Activated CD4-positive, alpha-beta T cell treated with anti-CD3 and anti-CD28 coated beads, Interleukin-2, amount 10 ng/mL, durations not matched to agents 7 days and 5 days (primary cell): Measurements from ENCODE around the gene TTLL9. TPM values are rescaled to one million over a fixed set of nuclear protein-coding genes. Genes with fewer than 3 reads are reported as not detected.
A peak's percentile ranks its signal among the peaks of the same experiment; 100 is the strongest.
"Not testable (repeated sequence)": the region's sequence is repeated elsewhere in the genome, so short reads cannot be mapped to it uniquely, and the experiment has no call there.

ENCODE experiments used
- CTCF ChIA-PET: fragments of 350-600 bp; sonication (Branson Sonifier 250); formaldehyde crosslinking; loops from one replicate; lab custom pipeline; 2021; ENCODE audit warnings: antibody characterized with exemption; lab: Charles Lee
- POLR2A ChIA-PET: fragments of 350-600 bp; sonication (Branson Sonifier 250); formaldehyde crosslinking; loops from one replicate; lab custom pipeline; 2021; ENCODE audit warnings: antibody characterized with exemption; lab: Charles Lee
- DNase-seq: peaks from one replicate; pipeline ENCODE4 v3.0.0-alpha.2; 2020
- H3K27ac Mint-ChIP-seq: one replicate; pipeline ENCODE4 v1.8.0; 2021; ENCODE audit warnings: mild to moderate bottlenecking, moderate library complexity, mixed read lengths
- H3K27me3 Mint-ChIP-seq: one replicate; pipeline ENCODE4 v1.8.0; 2021; ENCODE audit warnings: mixed read lengths
- H3K36me3 Mint-ChIP-seq: one replicate; pipeline ENCODE4 v1.8.0; 2021; ENCODE audit warnings: low read depth, mixed read lengths
- H3K4me1 Mint-ChIP-seq: one replicate; pipeline ENCODE4 v1.8.0; 2021; ENCODE audit warnings: mixed read lengths
- H3K4me3 Mint-ChIP-seq: one replicate; pipeline ENCODE4 v1.8.0; 2021; ENCODE audit warnings: mild to moderate bottlenecking, moderate library complexity, mixed read lengths
- H3K9me3 Mint-ChIP-seq: one replicate; pipeline ENCODE4 v1.8.0; 2021; ENCODE audit warnings: mixed read lengths
- total RNA-seq, 2 experiments: library from RNA; stranded (reverse); gene quantifications; one replicate each; pipeline ENCODE4 v1.2.3, GENCODE V29; 2021

The TTLL9 gene, protein sequence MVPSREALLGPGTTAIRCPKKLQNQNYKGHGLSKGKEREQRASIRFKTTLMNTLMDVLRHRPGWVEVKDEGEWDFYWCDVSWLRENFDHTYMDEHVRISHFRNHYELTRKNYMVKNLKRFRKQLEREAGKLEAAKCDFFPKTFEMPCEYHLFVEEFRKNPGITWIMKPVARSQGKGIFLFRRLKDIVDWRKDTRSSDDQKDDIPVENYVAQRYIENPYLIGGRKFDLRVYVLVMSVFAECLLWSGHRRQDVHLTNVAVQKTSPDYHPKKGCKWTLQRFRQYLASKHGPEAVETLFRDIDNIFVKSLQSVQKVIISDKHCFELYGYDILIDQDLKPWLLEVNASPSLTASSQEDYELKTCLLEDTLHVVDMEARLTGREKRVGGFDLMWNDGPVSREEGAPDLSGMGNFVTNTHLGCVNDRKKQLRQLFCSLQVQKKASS
- total RNA-seq = not detected

DNA sequence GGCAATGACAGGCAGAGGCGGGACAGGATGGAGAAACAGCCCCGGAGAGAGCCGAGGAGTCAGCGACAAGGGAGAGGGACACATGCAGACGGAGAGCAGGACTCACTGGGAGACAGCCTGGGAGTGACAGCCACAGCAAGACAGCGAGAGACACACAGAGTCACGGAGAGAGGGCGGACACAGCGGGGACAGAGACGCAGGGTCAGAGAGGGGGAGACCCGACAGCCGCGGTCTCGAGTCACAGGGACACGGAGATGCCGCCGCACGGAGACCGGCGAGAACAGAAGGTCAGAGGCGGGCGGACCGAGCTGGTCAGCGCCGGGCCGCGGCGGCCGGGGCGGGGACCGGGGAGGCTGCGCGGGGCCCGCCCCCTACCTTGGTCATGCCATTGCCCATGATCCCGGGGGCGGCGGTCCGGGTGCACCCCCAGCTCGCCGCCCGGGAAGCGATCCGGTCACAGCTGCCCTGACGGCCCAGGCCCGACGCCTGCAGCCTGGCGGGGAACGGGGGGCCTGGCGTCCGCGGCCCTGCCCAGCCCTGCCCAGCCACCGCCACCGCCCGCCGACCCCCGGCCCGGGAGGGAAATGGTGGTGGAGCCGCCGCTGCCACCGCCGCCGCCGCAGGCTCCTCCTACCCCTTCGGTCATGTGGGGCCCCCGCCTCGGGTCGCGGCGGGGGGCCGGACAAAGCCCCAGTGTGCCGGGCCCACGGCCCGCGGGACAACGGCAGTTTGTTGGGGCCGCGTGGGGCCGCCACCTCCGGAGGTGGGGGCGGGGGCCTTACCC is at the start of gene TTLL9, which contains the start of gene DUSP15:
TSS of gene TTLL9 (plus strand) at position 693 of the 784 bp plus-strand sequence. CDS start 493 bp downstream, outside the sequence.
TSS of gene DUSP15 (minus strand) at position 586 of the 784 bp plus-strand sequence. CDS start at position 396, 190 bp downstream.
- Mint-ChIP-seq H3K36me3 (no peaks in the 10 kb centered on the region), H3K27ac (no peak within 1 kb of the TSS), H3K4me1 (peaks cover 11% of the 10 kb centered on the region), H3K9me3 (no peaks in the 10 kb centered on the region), H3K4me3 (peak within 1 kb of the TSS; percentile 53), H3K27me3 (peaks cover 54% of the 10 kb centered on the region)
- POLR2A ChIA-PET = no interaction called here
- CTCF ChIA-PET = interaction anchor here (1.0 to 1.5 kb wide), 2 partner anchors 81 to 161 kb away, joined by 3 read pairs; no protein-coding TSS in a partner anchor
- DNase-seq = no peak

DNA sequence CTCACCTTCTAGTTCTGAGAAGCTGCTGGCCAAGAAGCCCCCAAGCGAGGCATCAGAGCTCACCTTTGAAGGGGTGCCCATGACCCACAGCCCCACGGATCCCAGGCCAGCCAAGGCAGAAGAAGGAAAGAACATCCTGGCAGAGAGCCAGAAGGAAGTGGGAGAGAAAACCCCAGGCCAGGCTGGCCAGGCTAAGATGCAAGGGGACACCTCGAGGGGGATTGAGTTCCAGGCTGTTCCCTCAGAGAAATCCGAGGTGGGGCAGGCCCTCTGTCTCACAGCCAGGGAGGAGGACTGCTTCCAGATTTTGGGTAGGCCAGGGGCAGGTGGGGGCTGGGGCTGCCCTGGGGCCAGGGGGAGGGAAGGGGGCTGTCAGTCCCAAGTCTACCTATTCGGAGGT is 49.0 kb upstream of the TTLL9 start:
- Mint-ChIP-seq H3K36me3 (no peaks in the 10 kb centered on the region), H3K4me1 (peaks cover 2% of the 10 kb centered on the region), H3K4me3 (no peak overlapping the region), H3K27ac (no peak overlapping the region), H3K9me3 (no peaks in the 10 kb centered on the region), H3K27me3 (no peaks in the 10 kb centered on the region)
- DNase-seq = no peak
- ChIA-PET CTCF (interaction anchor here (1.0 to 3.5 kb wide), 2 partner anchors 16 to 25 kb away, joined by 4 to 18 read pairs; no protein-coding TSS in a partner anchor), POLR2A (no interaction called here)

DNA sequence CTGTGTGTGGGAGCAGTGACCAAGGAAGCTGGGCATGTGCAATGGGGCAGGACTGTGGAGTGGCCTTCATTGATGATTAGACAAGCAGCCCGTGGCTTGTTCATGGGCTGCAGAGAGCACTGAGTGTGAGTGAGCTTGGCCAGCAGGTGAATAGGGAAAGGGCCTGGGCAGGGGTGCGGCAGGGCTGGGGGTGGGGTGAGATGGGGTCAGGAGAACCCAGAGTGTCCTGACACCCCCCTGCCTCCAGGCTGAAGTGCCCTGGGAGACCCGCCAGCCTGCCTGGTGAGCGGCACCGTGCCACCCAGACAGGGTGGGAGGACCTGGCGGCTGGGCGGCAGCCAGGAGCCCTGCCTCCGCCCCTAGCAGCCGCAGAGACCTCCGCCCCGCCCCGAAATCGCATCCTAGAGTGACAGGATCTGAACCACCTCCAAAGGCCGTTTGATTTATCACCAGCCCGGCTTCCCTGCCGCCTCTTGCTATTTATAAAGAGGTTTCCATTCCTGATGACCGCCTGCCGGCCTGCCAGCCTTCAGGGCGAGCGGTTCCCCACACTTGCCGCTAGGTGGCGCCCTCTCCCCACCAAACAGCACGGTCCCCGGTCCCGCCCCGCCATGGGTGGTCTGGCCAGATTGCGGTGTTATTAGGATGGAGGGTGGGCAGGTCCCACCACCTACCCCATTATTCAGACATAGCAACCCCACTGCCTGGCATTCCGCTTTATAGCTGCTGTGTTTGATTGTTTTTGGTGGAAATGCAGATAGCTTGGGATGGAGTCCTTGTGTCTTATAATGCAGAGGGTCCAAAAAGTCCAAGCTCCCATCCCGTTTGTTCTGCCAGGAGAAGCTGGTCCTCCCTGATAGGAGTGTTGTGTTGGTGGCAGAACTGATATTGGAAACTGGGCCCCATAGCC is 47.8 kb upstream of the TTLL9 start:
- no peaks in the 10 kb centered on the region for H3K27me3 Mint-ChIP-seq
- no peak overlapping the region for H3K27ac Mint-ChIP-seq
- no peak overlapping the region for H3K4me3 Mint-ChIP-seq
- CTCF ChIA-PET = interaction anchor here (0.6 to 3.5 kb wide), 13 partner anchors 15 to 702 kb away, joined by 3 to 18 read pairs (median 4); partner anchors contain the start of gene PDRG1
- H3K4me1 Mint-ChIP-seq = peaks cover 2% of the 10 kb centered on the region
- peak; percentile 75 for DNase-seq
- H3K9me3 Mint-ChIP-seq = no peaks in the 10 kb centered on the region
- no peaks in the 10 kb centered on the region for H3K36me3 Mint-ChIP-seq
- POLR2A ChIA-PET = no interaction called here

DNA sequence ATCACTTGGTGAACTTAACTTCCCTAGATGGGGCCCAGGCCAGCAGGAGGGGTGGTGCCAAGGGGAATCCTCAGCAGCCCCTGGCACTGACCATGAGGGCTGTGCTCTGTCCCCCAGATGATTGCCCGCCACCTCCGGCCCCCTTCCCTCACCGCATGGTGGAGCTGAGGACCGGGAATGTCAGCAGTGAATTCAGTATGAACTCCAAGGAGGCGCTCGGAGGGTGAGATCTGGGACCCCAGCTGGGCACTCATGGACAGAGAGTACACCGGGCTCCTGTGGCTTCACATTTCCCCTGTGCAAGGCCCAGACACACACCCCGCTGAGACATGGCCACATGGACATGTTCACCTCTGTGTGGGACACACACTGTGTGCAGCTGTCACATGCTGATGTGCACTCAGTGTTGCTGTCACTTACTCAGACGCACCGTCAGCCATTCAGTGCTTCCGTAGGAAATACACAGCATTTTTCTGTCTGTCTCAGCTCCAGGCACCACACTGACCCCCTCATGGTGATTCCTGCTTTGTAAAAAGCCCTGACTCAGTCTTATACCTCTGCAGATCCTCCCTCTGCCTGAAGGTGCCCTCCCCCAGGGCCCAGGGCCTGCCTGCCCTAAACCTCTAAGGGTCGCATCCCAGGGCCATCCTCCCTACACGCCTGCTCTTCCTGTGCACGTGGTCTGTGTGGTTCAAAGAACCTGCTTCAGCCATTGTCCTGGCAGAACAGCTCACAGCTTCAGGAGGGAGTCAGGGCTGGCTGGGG is 46.9 kb upstream of the TTLL9 start:
- H3K4me3 Mint-ChIP-seq = no peak overlapping the region
- no peaks in the 10 kb centered on the region for H3K9me3 Mint-ChIP-seq
- CTCF ChIA-PET = interaction anchor here (0.6 to 3.5 kb wide), 14 partner anchors 14 to 702 kb away, joined by 3 to 18 read pairs (median 4); partner anchors contain the start of gene PDRG1
- DNase-seq = no peak
- no peak overlapping the region for H3K27ac Mint-ChIP-seq
- no peaks in the 10 kb centered on the region for H3K27me3 Mint-ChIP-seq
- peaks cover 2% of the 10 kb centered on the region for H3K4me1 Mint-ChIP-seq
- no peaks in the 10 kb centered on the region for H3K36me3 Mint-ChIP-seq
- POLR2A ChIA-PET = no interaction called here

DNA sequence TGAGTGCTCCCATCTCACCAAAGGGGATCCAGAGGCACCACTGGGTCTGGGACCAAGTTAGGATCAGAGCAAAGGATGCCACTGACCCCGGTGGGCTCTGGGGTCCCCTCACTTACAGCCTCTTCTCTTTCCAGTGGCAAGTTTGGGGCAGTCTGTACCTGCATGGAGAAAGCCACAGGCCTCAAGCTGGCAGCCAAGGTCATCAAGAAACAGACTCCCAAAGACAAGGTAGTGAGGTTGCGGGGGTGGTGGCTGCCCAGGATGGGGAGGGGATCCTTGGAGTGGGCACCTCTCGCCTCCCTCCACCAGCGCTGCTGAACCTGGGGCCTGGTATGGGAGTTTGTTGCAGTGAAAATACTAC is 46.3 kb upstream of the TTLL9 start:
- peaks cover 2% of the 10 kb centered on the region for H3K4me1 Mint-ChIP-seq
- POLR2A ChIA-PET = no interaction called here

DNA sequence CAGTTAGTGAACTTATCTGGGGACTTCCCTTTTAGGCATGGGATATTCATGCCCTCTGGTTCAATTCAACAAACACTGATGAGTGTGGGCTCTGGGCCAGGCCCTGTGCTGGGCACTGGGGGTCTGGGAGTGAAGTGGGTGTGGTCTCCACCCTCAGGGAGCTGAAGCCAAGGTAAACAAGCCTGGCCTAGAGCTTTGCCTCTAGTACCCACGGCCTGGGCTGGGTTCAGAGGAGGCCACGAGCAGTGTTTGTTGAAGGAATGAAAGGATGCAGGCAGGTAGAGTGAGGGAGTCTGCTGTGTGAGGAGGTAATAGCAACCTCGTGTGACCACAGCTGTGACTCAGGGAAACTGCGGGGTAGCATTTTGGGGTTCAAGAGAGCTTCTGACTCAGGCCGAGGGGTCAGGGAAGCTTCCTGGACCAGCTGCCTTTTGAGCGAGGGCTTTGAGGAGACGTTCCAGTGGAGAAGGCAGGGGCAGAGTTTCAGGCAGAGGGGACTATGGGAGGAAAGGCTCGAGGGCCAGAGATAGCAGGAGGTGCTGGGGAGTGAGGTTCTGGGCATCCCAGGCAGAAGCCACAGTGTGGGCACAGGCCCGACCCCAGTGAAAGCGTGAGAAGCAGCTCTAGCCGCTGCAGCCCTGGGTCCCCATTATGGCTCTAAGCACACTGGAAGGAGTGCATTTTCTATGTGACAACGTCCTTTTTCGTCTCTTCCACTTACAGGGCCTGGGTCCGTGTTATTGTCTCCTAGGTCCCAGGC is 45.7 kb upstream of the TTLL9 start:
- Mint-ChIP-seq H3K27ac (no peak overlapping the region), H3K9me3 (no peaks in the 10 kb centered on the region), H3K4me1 (peaks cover 2% of the 10 kb centered on the region), H3K4me3 (no peak overlapping the region), H3K36me3 (no peaks in the 10 kb centered on the region), H3K27me3 (no peaks in the 10 kb centered on the region)
- ChIA-PET POLR2A (no interaction called here), CTCF (interaction anchor here (0.8 to 3.5 kb wide), 4 partner anchors 8 to 22 kb away, joined by 3 to 18 read pairs (median 4); no protein-coding TSS in a partner anchor)
- no peak for DNase-seq

More for the DNA sequence above, 46.3 kb upstream of the TTLL9 start:
- H3K36me3 Mint-ChIP-seq = no peaks in the 10 kb centered on the region
- H3K27me3 Mint-ChIP-seq = no peaks in the 10 kb centered on the region
- no peak for DNase-seq
- H3K4me3 Mint-ChIP-seq = no peak overlapping the region
- H3K9me3 Mint-ChIP-seq = no peaks in the 10 kb centered on the region
- no peak overlapping the region for H3K27ac Mint-ChIP-seq
- CTCF ChIA-PET = interaction anchor here (0.8 to 3.5 kb wide), 4 partner anchors 8 to 268 kb away, joined by 3 to 18 read pairs (median 6); no protein-coding TSS in a partner anchor

DNA sequence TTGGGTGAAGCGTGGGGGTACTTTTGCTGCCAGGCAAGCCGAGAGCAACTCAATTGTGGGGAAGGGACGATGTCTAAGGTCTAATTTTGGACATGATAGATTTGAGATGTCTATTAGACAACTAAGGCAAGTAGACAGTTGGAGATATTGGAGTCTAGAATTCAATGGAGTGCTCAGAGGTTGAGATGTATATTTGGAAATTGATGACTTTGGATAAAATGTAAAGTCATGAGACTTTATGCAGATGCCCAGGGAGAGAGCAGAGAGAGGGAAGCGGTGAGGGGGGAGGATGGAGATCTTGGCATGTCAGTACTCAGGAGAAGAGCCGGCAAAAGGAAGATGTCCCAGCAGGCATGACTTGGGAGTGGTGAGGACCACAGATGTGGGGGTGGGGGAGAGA is 44.4 kb upstream of the TTLL9 start:
- Mint-ChIP-seq H3K27me3 (no peaks in the 10 kb centered on the region), H3K27ac (no peak overlapping the region), H3K36me3 (no peaks in the 10 kb centered on the region), H3K9me3 (no peaks in the 10 kb centered on the region), H3K4me3 (no peak overlapping the region), H3K4me1 (peaks cover 2% of the 10 kb centered on the region)
- POLR2A ChIA-PET = no interaction called here
- DNase-seq = no peak
- CTCF ChIA-PET = interaction anchor here (1.5 to 2.3 kb wide), 2 partner anchors 8 to 11 kb away, joined by 3 to 8 read pairs; no protein-coding TSS in a partner anchor

DNA sequence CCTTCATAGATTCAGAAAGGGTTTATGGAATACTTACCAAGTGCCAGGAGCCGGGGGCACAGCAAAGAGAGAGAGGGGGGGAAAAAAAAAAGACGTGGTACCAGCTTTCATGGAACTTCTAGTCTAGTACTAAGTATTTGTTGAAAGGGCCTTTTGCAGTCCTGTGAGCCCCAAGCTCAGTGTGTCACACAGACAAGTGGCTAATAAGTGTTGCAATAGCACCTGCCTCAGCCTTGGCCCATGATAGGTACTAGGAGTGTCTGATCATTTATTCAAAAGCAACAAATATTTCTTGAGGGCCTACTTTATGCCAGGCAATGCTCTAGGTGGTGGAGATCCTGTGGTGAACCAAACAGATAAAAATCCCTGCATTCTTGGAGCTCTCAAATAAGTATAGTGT is 43.4 kb upstream of the TTLL9 start:
- ChIA-PET CTCF (interaction anchor here (0.7 to 2.3 kb wide), 3 partner anchors 10 to 103 kb away, joined by 3 to 8 read pairs (median 3); no protein-coding TSS in a partner anchor), POLR2A (no interaction called here)
- H3K4me3 Mint-ChIP-seq = no peak overlapping the region
- no peaks in the 10 kb centered on the region for H3K27me3 Mint-ChIP-seq
- H3K4me1 Mint-ChIP-seq = peaks cover 2% of the 10 kb centered on the region
- H3K27ac Mint-ChIP-seq = no peak overlapping the region
- no peaks in the 10 kb centered on the region for H3K36me3 Mint-ChIP-seq
- no peaks in the 10 kb centered on the region for H3K9me3 Mint-ChIP-seq
- DNase-seq = no peak

DNA sequence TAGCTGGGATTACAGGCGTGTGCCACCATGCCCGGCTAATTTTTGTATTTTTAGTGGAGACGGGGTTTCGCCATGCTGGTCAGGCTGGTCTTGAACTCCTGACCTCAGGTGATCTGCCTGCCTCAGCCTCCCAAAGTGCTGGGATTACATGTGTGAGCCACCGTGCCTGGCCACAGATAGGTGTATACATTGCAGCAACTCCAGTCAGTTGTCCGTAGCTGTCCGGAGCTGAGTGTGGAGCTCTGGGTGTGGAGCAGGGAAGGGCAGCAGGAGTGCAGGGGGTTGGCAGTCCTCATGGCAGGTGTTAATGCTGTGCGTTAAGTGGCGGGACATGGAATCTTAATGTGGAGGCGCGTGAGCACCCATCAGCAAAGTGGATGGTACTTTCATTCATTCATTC is 42.4 kb upstream of the TTLL9 start:
- DNase-seq, H3K27ac Mint-ChIP-seq, H3K27me3 Mint-ChIP-seq, H3K4me1 Mint-ChIP-seq, H3K4me3 Mint-ChIP-seq, POLR2A ChIA-PET, H3K9me3 Mint-ChIP-seq, H3K36me3 Mint-ChIP-seq: not testable (repeated sequence)
- CTCF ChIA-PET = interaction anchor here (1.6 to 2.3 kb wide), 2 partner anchors 9 to 20 kb away, joined by 3 to 8 read pairs; no protein-coding TSS in a partner anchor

DNA sequence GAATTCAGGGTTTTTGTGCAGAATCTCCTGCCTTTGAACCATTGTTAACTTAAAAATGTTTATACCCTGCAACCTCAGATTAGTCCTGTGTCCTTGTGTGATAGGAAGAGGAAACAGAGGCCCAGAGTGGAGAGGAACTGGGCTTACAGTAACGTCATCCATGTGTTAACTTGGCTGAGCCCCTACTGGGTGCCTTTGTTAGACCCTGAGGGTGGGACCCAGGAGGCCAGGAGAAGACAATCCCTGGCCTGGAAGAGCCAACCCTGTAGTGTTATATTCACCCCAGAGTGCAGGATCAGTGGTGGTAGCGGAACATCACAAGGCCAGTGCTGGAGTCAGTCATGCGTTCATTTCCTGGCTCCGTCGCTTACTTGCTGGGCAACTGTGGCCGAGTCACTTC is 40.7 kb upstream of the TTLL9 start:
- ChIA-PET CTCF (interaction anchor here (0.7 to 1.4 kb wide), 3 partner anchors 15 to 262 kb away, joined by 3 to 4 read pairs (median 4); partner anchors contain the start of gene FOXS1), POLR2A (no interaction called here)
- H3K36me3 Mint-ChIP-seq = no peaks in the 10 kb centered on the region
- no peak for DNase-seq
- H3K4me3 Mint-ChIP-seq = no peak overlapping the region
- H3K4me1 Mint-ChIP-seq = no peaks in the 10 kb centered on the region
- H3K27me3 Mint-ChIP-seq = no peaks in the 10 kb centered on the region
- no peaks in the 10 kb centered on the region for H3K9me3 Mint-ChIP-seq
- no peak overlapping the region for H3K27ac Mint-ChIP-seq
